Smooth muscle cell (in vitro differentiated cells): ENCODE results near the gene ANKRD50. TPM values are rescaled to one million over a fixed set of nuclear protein-coding genes. Genes with fewer than 3 reads are reported as not detected.

ENCODE experiments used
- DNase-seq: peaks from one replicate; lab custom pipeline; 2025; ENCODE audit not compliant: unreplicated experiment; lab: John Stamatoyannopoulos, UW
- H2AFZ ChIP-seq: fragments of 200-600 bp; sonication (generic); 2 replicates; pipeline ENCODE4 v1.6.0; 2016; ENCODE audit warnings: antibody characterized with exemption, low read depth, mild to moderate bottlenecking
- H3F3A ChIP-seq: fragments of 200-600 bp; sonication (generic); 2 replicates; pipeline ENCODE4 v1.6.0; 2017; ENCODE audit warnings: antibody characterized with exemption, low read depth
- H3K27ac ChIP-seq: fragments of 200-600 bp; sonication (generic); 2 replicates; pipeline ENCODE4 v1.5.1; 2016; ENCODE audit warnings: low read depth, mild to moderate bottlenecking
- H3K27me3 ChIP-seq: fragments of 200-600 bp; sonication (generic); 2 replicates; pipeline ENCODE4 v1.6.1; 2016; ENCODE audit warnings: low read depth, mild to moderate bottlenecking
- H3K36me3 ChIP-seq: fragments of 200-600 bp; sonication (generic); 2 replicates; pipeline ENCODE4 v1.5.1; 2016; ENCODE audit warnings: low read depth
- H3K4me1 ChIP-seq: fragments of 200-600 bp; sonication (generic); 2 replicates; pipeline ENCODE4 v1.5.1; 2016; ENCODE audit warnings: low read depth
- H3K4me2 ChIP-seq: fragments of 200-600 bp; sonication (generic); 2 replicates; pipeline ENCODE4 v1.6.0; 2016; ENCODE audit warnings: mild to moderate bottlenecking
- H3K4me3 ChIP-seq: fragments of 200-600 bp; sonication (generic); 2 replicates; pipeline ENCODE4 v1.5.1; 2016; ENCODE audit warnings: mild to moderate bottlenecking
- H3K79me2 ChIP-seq: fragments of 200-600 bp; sonication (generic); 2 replicates; pipeline ENCODE4 v1.6.0; 2016; ENCODE audit warnings: low read depth, mild to moderate bottlenecking
- H3K9ac ChIP-seq: fragments of 200-600 bp; sonication (generic); 2 replicates; pipeline ENCODE4 v1.6.0; 2016; ENCODE audit warnings: low read depth
- H3K9me3 ChIP-seq: fragments of 200-600 bp; sonication (generic); replicated peaks from 2 replicates; pipeline ENCODE4 v1.5.1; 2016; ENCODE audit warnings: low read depth
- H4K20me1 ChIP-seq: fragments of 200-600 bp; sonication (generic); 2 replicates; pipeline ENCODE4 v1.6.0; 2016; ENCODE audit warnings: low read depth
- CTCF ChIP-seq: fragments of 200-600 bp; sonication (generic); IDR thresholded peaks from 2 replicates; pipeline ENCODE4 v1.5.1; 2017; ENCODE audit warnings: borderline replicate concordance, mild to moderate bottlenecking, antibody characterized with exemption; ENCODE audit not compliant: insufficient read depth, poor library complexity, severe bottlenecking
- WGBS: methylation state at CpG from one replicate; pipeline ENCODE4 v1.1.7; 2016; ENCODE audit warnings: low lambda C conversion rate; 5-methylcytosine and 5-hydroxymethylcytosine counted together
- polyA plus RNA-seq: library from polyadenylated mRNA; unstranded; fragments of >200 nt; fragmentation: Nextera tagmentation; extraction: Ambion mirVana; gene quantifications from 2 replicates; pipeline ENCODE4 v1.2.1, GENCODE V29; 2016
- total RNA-seq: library from RNA; depleted of rRNA; stranded (reverse); fragments of >200 nt; gene quantifications from 2 replicates; pipeline ENCODE4 v1.2.3, GENCODE V29; 2014

The ANKRD50 gene
- total and polyA plus RNA-seq, 2 experiments from 2014 or later: 6.0 to 31.1 TPM

GRCh38 chr4:124737619-124738018, 25.1 kb upstream of the ANKRD50 start:
- H4K20me1 ChIP-seq: no peaks in the 10 kb centered on the region
- no peak for DNase-seq
- no peaks in the 10 kb centered on the region for H3K79me2 ChIP-seq
- no peaks in the 10 kb centered on the region for H3K27me3 ChIP-seq
- H2AFZ ChIP-seq: no peak overlapping the region
- H3K9ac ChIP-seq: no peak overlapping the region
- whole genome bisulfite sequencing: 91% methylated on average over 2 of the region's 2 CpGs
- no peaks in the 10 kb centered on the region for H3K36me3 ChIP-seq
- H3F3A ChIP-seq: no peaks in the 10 kb centered on the region
- H3K27ac ChIP-seq: no peak overlapping the region
- H3K9me3 ChIP-seq: no peaks in the 10 kb centered on the region
- H3K4me1 ChIP-seq: no peaks in the 10 kb centered on the region
- no peak overlapping the region for H3K4me2 ChIP-seq
- no peak overlapping the region for H3K4me3 ChIP-seq
- TF ChIP-seq CTCF: no peak

- no peak overlapping the region for H3K4me2 ChIP-seq
- no peaks in the 10 kb centered on the region for H3K4me1 ChIP-seq
- no peaks in the 10 kb centered on the region for H4K20me1 ChIP-seq
- no peak overlapping the region for H3K27ac ChIP-seq
- TF ChIP-seq CTCF: no peak
- H3K36me3 ChIP-seq: no peaks in the 10 kb centered on the region
- H3K9me3 ChIP-seq: no peaks in the 10 kb centered on the region
- WGBS: 100% methylated on average over 1 of the region's 1 CpG
- H2AFZ ChIP-seq: no peak overlapping the region
- no peaks in the 10 kb centered on the region for H3F3A ChIP-seq
- no peak overlapping the region for H3K4me3 ChIP-seq
- DNase-seq: no peak
- H3K9ac ChIP-seq: no peak overlapping the region
- no peaks in the 10 kb centered on the region for H3K79me2 ChIP-seq
- no peaks in the 10 kb centered on the region for H3K27me3 ChIP-seq
Observed at GRCh38 chr4:124736526-124736925, 24.0 kb upstream of the ANKRD50 start.

- Histone ChIP-seq H3K27me3 (no peaks in the 10 kb centered on the region), H3K4me3 (no peak overlapping the region), H3K9ac (no peak overlapping the region), H3K36me3 (no peaks in the 10 kb centered on the region), H3K79me2 (no peaks in the 10 kb centered on the region), H2AFZ (no peak overlapping the region), H3K4me1 (no peaks in the 10 kb centered on the region), H3K27ac (no peak overlapping the region), H3K4me2 (no peak overlapping the region), H3F3A (no peaks in the 10 kb centered on the region), H4K20me1 (no peaks in the 10 kb centered on the region), H3K9me3 (no peaks in the 10 kb centered on the region)
- no peak for TF ChIP-seq CTCF
- no peak for DNase-seq
- WGBS: 97% methylated on average over 5 of the region's 5 CpGs
Observed at GRCh38 chr4:124727331-124727890, 14.9 kb upstream of the ANKRD50 start.

GRCh38 chr4:124726269-124726668, 13.7 kb upstream of the ANKRD50 start:
- H3K79me2 ChIP-seq: no peaks in the 10 kb centered on the region
- H3K4me2 ChIP-seq: no peak overlapping the region
- no peaks in the 10 kb centered on the region for H3K9me3 ChIP-seq
- no peak overlapping the region for H3K9ac ChIP-seq
- no peaks in the 10 kb centered on the region for H4K20me1 ChIP-seq
- H3K4me1 ChIP-seq: no peaks in the 10 kb centered on the region
- DNase-seq: no peak
- H2AFZ ChIP-seq: no peak overlapping the region
- no peak for TF ChIP-seq CTCF
- no peaks in the 10 kb centered on the region for H3F3A ChIP-seq
- H3K27me3 ChIP-seq: no peaks in the 10 kb centered on the region
- no peak overlapping the region for H3K27ac ChIP-seq
- no peak overlapping the region for H3K4me3 ChIP-seq
- WGBS: 87% methylated on average over 3 of the region's 3 CpGs
- H3K36me3 ChIP-seq: no peaks in the 10 kb centered on the region
